ENCODE data around the gene TCEA2.
"Not testable (repeated sequence)": the region's sequence is repeated elsewhere in the genome, so short reads cannot be mapped to it uniquely, and the experiment has no call there.

Gene TCEA2

GRCh38 chr20:64108731-64109681 lies 46.0 kb downstream of the TCEA2 start:
- no peak for DNase-seq (ENCODE audit: low spot score)

- DNase-seq (ENCODE audit: low spot score) = no peak
Observed at GRCh38 chr20:64109831-64110391, 46.9 kb downstream of the TCEA2 start.

GRCh38 chr20:64110411-64111068 lies 47.5 kb downstream of the TCEA2 start:
- DNase-seq (ENCODE audit: low spot score) = no peak

GRCh38 chr20:64111841-64112641 lies 49.0 kb downstream of the TCEA2 start:
- no peak for DNase-seq (ENCODE audit: low spot score)

- no peak for DNase-seq (ENCODE audit: low spot score)
Observed at GRCh38 chr20:64112691-64113443, 49.9 kb downstream of the TCEA2 start.

GRCh38 chr20:64113444-64113775 lies 50.4 kb downstream of the TCEA2 start:
- DNase-seq (ENCODE audit: low spot score) = no peak

- no peak for DNase-seq (ENCODE audit: low spot score)
Observed at GRCh38 chr20:64113796-64114355, 50.9 kb downstream of the TCEA2 start.

- no peak for DNase-seq (ENCODE audit: low spot score)
Observed at GRCh38 chr20:64114356-64114971, 51.5 kb downstream of the TCEA2 start.

GRCh38 chr20:64115171-64115911 lies 52.3 kb downstream of the TCEA2 start:
- DNase-seq (ENCODE audit: low spot score) = no peak

- DNase-seq (ENCODE audit: low spot score) = no peak
Observed at GRCh38 chr20:64116016-64116415, 53.0 kb downstream of the TCEA2 start.

GRCh38 chr20:64116541-64117431 lies 53.8 kb downstream of the TCEA2 start:
- DNase-seq (ENCODE audit: low spot score) = no peak

GRCh38 chr20:64117432-64117777 lies 54.4 kb downstream of the TCEA2 start:
- not testable (repeated sequence) for DNase-seq (ENCODE audit: low spot score)

- DNase-seq (ENCODE audit: low spot score) = no peak
Observed at GRCh38 chr20:64119301-64119680, 56.3 kb downstream of the TCEA2 start.

- DNase-seq (ENCODE audit: low spot score) = no peak
Observed at GRCh38 chr20:64119681-64120341, 56.8 kb downstream of the TCEA2 start.

GRCh38 chr20:64121586-64121985 lies 58.6 kb downstream of the TCEA2 start:
- no peak for DNase-seq (ENCODE audit: low spot score)
